Measurements from ENCODE around the gene HAPLN1.

HAPLN1 gene

DNA sequence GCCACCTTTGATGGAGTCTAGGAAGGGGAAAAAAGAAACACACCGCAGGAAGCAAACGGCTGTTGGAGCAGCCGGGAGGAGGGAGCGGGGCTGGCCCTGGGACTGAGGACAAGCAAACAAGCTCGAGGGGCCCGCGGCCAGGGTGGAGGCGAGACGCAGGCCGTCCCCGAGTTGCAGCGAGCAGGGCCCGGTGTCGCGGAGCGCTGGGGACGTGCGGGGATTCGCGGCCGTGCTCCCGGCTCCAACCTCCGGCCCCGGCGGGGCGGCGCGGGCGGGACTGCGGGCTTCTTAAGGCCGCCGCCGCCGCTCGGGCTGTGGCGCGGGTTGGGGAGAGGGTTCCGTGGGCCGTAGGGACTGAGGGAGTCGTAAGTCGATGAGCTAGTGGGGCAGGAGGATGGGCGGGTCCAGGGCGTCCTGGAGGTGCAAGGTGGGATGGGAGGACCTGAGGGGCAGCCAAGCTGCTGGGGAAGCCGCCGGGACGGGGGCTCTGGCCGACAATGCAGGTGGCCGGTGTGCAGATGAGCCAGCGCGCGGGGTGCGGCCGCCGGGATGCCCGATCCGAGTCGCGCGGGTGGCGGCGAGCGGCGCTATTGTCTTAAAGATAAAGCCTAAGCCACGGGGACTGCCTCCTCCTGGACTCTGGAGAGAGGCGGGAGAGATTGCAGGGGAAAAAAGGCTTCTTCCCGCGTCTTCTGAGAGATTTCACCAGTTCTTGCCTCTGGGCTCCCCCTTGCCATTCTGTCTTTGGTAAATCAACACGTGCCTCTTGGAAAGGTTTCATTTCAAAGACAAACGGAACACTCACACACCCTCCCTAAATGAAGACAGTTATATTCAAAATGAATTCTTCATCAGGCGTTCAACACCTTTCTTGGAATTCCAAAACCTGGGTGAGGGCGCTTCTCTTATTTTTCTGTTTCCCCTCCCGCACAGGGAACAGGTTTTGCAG lies 1.6 kb upstream of the HAPLN1 start:
- TF ChIP-seq, protein P1, sequence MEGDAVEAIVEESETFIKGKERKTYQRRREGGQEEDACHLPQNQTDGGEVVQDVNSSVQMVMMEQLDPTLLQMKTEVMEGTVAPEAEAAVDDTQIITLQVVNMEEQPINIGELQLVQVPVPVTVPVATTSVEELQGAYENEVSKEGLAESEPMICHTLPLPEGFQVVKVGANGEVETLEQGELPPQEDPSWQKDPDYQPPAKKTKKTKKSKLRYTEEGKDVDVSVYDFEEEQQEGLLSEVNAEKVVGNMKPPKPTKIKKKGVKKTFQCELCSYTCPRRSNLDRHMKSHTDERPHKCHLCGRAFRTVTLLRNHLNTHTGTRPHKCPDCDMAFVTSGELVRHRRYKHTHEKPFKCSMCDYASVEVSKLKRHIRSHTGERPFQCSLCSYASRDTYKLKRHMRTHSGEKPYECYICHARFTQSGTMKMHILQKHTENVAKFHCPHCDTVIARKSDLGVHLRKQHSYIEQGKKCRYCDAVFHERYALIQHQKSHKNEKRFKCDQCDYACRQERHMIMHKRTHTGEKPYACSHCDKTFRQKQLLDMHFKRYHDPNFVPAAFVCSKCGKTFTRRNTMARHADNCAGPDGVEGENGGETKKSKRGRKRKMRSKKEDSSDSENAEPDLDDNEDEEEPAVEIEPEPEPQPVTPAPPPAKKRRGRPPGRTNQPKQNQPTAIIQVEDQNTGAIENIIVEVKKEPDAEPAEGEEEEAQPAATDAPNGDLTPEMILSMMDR (IDR thresholded peaks at IDR 0.05; ENCODE audit: insufficient read depth, low read depth, low read length, missing control alignments): peak; percentile 29
- H3K4me3 ChIP-seq (ENCODE audit: low read depth, low read length): peak overlapping the region; percentile 44
- DNase-seq (ENCODE audit: low read depth): peak; percentile 57

DNA sequence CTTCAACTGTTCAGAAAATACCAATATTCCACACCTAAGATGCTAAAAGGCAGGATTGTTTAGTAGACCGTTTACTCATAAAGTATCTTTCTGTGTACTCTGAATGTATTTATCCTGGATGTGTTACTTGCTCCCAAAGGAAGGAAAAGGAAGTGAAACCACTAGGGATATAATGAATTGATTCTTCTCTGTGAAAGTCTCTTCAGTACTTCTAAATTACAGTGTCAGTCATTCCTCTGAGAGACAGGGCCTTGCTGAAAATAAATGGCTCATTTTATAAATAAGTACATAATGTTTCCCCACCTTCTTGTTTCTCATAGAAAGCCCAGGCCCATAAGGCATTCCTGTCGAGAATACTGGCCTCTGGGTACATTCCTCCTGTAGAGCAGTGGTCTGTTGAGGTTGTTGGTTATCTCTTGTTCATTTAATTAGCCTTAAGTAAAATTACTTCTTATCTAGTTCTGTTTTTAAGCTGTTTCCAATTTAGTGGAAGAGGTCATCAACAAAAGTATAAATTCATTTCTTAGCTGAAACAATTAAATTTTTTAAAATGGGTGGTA lies 1.6 kb downstream of the HAPLN1 start:
- H3K4me3 ChIP-seq (ENCODE audit: low read depth, low read length): no peak overlapping the region
- DNase-seq (ENCODE audit: low read depth): no peak
- TF ChIP-seq, protein P1 (IDR thresholded peaks at IDR 0.05; ENCODE audit: insufficient read depth, low read depth, low read length, missing control alignments): no peak

DNA sequence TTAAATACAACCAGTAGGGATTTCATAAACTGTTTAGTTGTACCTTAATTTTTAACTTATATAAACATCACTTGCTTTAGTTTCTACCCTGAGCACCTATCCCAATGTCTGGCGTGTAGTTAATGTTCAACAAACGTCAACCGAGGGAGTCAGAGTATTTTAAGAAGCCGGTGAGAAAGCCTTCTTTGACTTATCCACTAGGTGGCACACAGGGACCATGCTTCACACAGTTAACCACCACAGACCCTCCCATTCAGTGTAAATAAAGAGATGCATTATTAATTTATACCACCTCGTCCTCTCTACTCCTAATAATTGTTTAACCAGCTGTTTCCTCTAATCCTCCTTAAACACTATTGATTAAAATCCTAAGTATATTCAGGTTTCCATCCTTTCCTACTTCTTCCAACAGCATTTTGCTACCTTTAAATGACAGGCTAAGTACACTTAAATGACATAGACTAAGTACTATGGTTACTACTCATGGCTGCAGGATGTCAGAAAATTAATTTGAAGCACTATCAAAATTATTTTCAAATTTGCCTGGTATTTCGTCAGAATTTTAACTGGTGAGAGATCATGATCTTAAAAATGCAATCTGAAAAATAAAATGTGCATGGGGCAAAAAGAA lies 2.3 kb downstream of the HAPLN1 start:
- DNase-seq (ENCODE audit: low read depth): peak; percentile 73
- H3K4me3 ChIP-seq (ENCODE audit: low read depth, low read length): no peak overlapping the region
- TF ChIP-seq, protein P1 (IDR thresholded peaks at IDR 0.05; ENCODE audit: insufficient read depth, low read depth, low read length, missing control alignments): peak; percentile 79

DNA sequence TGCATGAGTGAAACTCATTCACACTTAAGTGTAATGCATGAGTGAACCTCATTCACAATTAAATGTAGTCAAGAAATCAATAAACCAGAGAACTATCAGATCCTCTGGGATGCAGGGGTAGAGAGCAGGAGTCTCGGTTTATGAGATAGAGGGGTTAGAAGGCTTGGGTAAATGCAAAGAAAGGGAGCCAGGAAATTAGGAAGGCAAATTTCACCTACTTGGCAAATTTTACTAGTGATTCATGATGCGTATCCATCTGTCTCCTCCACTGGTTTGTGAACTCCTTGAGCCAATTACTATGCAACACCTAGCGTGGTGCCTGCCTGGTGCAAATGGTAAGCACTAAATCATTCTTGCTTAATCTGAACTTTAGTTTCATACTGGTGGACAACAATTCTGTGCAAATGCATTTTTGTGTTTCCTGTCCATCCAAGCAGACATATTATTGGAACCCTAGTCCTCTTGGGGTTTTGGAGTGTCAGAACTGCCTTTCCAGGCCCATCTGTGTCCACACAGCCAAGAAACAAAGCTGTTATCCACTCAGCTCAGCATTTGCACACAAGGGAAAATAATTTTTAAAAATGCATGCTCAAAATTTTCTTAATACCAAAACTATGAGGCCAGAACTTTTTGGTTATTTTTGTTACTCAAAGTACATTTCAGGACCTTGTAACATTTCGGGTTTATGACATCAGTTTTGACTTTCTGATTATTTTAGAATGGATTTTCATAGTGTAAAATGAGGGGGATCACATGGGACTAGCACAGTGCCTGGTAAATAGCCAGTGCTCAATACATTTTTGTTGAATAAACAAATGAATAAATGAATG lies 5.2 kb downstream of the HAPLN1 start:
- H3K4me3 ChIP-seq (ENCODE audit: low read depth, low read length): no peak overlapping the region
- DNase-seq (ENCODE audit: low read depth): no peak
- TF ChIP-seq, protein P1 (IDR thresholded peaks at IDR 0.05; ENCODE audit: insufficient read depth, low read depth, low read length, missing control alignments): no peak

- no peak for DNase-seq (ENCODE audit: low read depth)
- no peak overlapping the region for H3K4me3 ChIP-seq (ENCODE audit: low read depth, low read length)
- TF ChIP-seq, protein P1 (IDR thresholded peaks at IDR 0.05; ENCODE audit: insufficient read depth, low read depth, low read length, missing control alignments): no peak
Measured at GRCh38 chr5:83714810-83715209, 5.8 kb downstream of the HAPLN1 start.

DNA sequence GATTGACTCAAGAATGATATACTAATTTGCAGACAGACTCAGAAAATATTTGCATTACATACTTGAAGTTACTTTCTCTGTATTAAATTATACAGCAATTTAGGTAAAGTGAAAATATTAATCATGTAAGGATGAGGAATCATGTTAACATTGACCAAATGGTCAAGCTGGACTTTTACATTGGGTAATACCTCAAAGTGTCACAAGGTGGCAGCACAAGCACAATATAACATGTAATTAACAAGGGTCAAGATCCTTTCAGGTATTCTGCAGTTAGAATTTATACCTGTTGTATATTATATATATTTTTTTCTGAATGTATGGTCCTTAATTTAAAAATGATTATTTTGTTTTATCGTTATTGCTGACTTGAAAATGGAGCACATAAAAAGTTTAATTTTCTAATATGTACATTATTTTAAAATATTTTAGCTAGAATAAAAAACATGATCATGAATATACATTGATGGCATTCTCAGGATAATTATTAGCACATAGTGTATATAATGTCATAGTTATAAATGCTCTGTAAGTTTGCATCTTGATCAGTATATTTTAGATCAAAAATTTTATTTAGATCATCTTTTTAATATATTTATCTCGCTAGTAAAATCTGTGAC lies 8.6 kb downstream of the HAPLN1 start:
- peak; percentile 66 for DNase-seq (ENCODE audit: low read depth)
- H3K4me3 ChIP-seq (ENCODE audit: low read depth, low read length): no peak overlapping the region
- TF ChIP-seq, protein P1 (IDR thresholded peaks at IDR 0.05; ENCODE audit: insufficient read depth, low read depth, low read length, missing control alignments): peak; percentile 65
